Mesenchymal stem cell (in vitro differentiated cells and primary cell): ENCODE data around the gene TMSB15C. TPM values are rescaled to one million over a fixed set of nuclear protein-coding genes. Genes with fewer than 3 reads are reported as not detected.
"Not testable (repeated sequence)": the region's sequence is repeated elsewhere in the genome, so short reads cannot be mapped to it uniquely, and the experiment has no call there.

Experiments
- DNase-seq: peaks from one replicate; pipeline ENCODE4 v3.0.0-alpha.2; 2013
- H2AFZ ChIP-seq: one replicate; pipeline ENCODE4 v1.6.1; 2013; ENCODE audit warnings: low read depth, mild to moderate bottlenecking, control low read depth, inconsistent platforms, low read length, moderate library complexity
- H2AK5ac ChIP-seq: 2 replicates; pipeline ENCODE4 v1.6.1; 2013; ENCODE audit warnings: low read length, moderate library complexity, mild to moderate bottlenecking, inconsistent platforms; ENCODE audit not compliant: severe bottlenecking
- H2BK120ac ChIP-seq: one replicate; pipeline ENCODE4 v1.6.1; 2013; ENCODE audit warnings: low read depth, mild to moderate bottlenecking, inconsistent platforms, low read length, moderate library complexity
- H2BK12ac ChIP-seq, 2 experiments: one replicate each; pipeline ENCODE4 v1.6.1; 2013; ENCODE audit warnings: inconsistent platforms in 2 of 2, low read length in 2 of 2, mild to moderate bottlenecking in 2 of 2, moderate library complexity in 2 of 2, control low read depth in 1 of 2
- H2BK15ac ChIP-seq: one replicate; pipeline ENCODE4 v1.6.1; 2013; ENCODE audit warnings: mild to moderate bottlenecking, low read depth, inconsistent platforms; ENCODE audit not compliant: poor library complexity, severe bottlenecking
- H2BK5ac ChIP-seq: 2 replicates; pipeline ENCODE4 v1.6.1; 2013; ENCODE audit warnings: low read depth, mild to moderate bottlenecking, low read length, control low read depth, inconsistent platforms; ENCODE audit not compliant: poor library complexity, severe bottlenecking
- H3K14ac ChIP-seq, 2 experiments: one replicate each; pipeline ENCODE4 v1.6.1; 2013; ENCODE audit warnings: inconsistent platforms in 2 of 2, low read length in 2 of 2, control low read depth in 1 of 2, mild to moderate bottlenecking in 1 of 2, moderate library complexity in 1 of 2
- H3K18ac ChIP-seq, 2 experiments: one replicate each; pipeline ENCODE4 v1.6.1; 2013; ENCODE audit warnings: inconsistent platforms in 2 of 2, low read length in 2 of 2, control low read depth in 1 of 2, low read depth in 1 of 2, mild to moderate bottlenecking in 1 of 2
- H3K23ac ChIP-seq, 2 experiments: one replicate each; pipeline ENCODE4 v1.6.1; 2013; ENCODE audit warnings: inconsistent platforms in 2 of 2, low read length in 2 of 2, mild to moderate bottlenecking in 2 of 2, moderate library complexity in 2 of 2, control low read depth in 1 of 2
- H3K27ac ChIP-seq: 2 replicates; pipeline ENCODE4 v1.5.1; 2013; ENCODE audit warnings: mild to moderate bottlenecking, moderate library complexity, low read length, control low read depth, inconsistent platforms; ENCODE audit not compliant: poor library complexity, severe bottlenecking
- H3K27me3 ChIP-seq, 2 experiments: 2 replicates each; pipeline versions ENCODE4 v1.6.1 to v1.7.0; 2013; ENCODE audit warnings: low read length in 2 of 2, mild to moderate bottlenecking in 2 of 2, moderate library complexity in 2 of 2, control low read depth in 1 of 2, inconsistent platforms in 1 of 2; ENCODE audit not compliant: control insufficient read depth in 1 of 2, insufficient read depth in 1 of 2
- H3K36me3 ChIP-seq, 2 experiments: 2 replicates each; pipeline versions ENCODE4 v1.6.1 to v1.7.0; 2013; ENCODE audit warnings: low read length in 2 of 2, control low read depth in 1 of 2, inconsistent platforms in 1 of 2, low read depth in 1 of 2, mild to moderate bottlenecking in 1 of 2; ENCODE audit not compliant: insufficient read depth in 2 of 2, control insufficient read depth in 1 of 2
- H3K4ac ChIP-seq, 2 experiments: one replicate each; pipeline ENCODE4 v1.6.1; 2013; ENCODE audit warnings: inconsistent platforms in 2 of 2, low read length in 2 of 2, mild to moderate bottlenecking in 2 of 2, moderate library complexity in 2 of 2, control low read depth in 1 of 2, low read depth in 1 of 2
- H3K4me1 ChIP-seq: 2 replicates; pipeline ENCODE4 v1.6.1; 2013; ENCODE audit warnings: low read depth, low read length, control low read depth; ENCODE audit not compliant: control insufficient read depth, insufficient read depth
- H3K4me2 ChIP-seq: 2 replicates; pipeline ENCODE4 v1.6.1; 2013; ENCODE audit warnings: low read length, mild to moderate bottlenecking, inconsistent platforms; ENCODE audit not compliant: poor library complexity, severe bottlenecking
- H3K4me3 ChIP-seq, 2 experiments: 2 replicates each; pipeline versions ENCODE4 v1.5.1 to v1.7.0; 2013; ENCODE audit warnings: low read length in 2 of 2, mild to moderate bottlenecking in 2 of 2, control low read depth in 1 of 2, low read depth in 1 of 2; ENCODE audit not compliant: insufficient read depth in 1 of 2
- H3K79me1 ChIP-seq: replicated peaks from 2 replicates; pipeline ENCODE4 v1.6.1; 2013; ENCODE audit warnings: mild to moderate bottlenecking, control low read depth, low read length, inconsistent platforms; ENCODE audit not compliant: poor library complexity, severe bottlenecking
- H3K9ac ChIP-seq: 2 replicates; pipeline ENCODE4 v1.7.0; 2013; ENCODE audit warnings: mild to moderate bottlenecking, low read length, moderate library complexity
- H3K9me3 ChIP-seq: 2 replicates; pipeline ENCODE4 v1.7.0; 2013; ENCODE audit warnings: mild to moderate bottlenecking, low read length; ENCODE audit not compliant: control insufficient read depth
- H4K8ac ChIP-seq: one replicate; pipeline ENCODE4 v1.6.1; 2013; ENCODE audit warnings: inconsistent platforms, mild to moderate bottlenecking, low read length, moderate library complexity
- H4K91ac ChIP-seq: one replicate; pipeline ENCODE4 v1.6.1; 2013; ENCODE audit warnings: mild to moderate bottlenecking, low read length, inconsistent platforms
- WGBS: methylation state at CpG from one replicate; pipeline ENCODE4 v1.1.7; 2013; ENCODE audit warnings: mixed read lengths; 5-methylcytosine and 5-hydroxymethylcytosine counted together
- polyA plus RNA-seq, 2 experiments: library from polyadenylated mRNA; stranded (reverse); fragments of 200-250 nt; gene quantifications; one replicate each; pipeline ENCODE4 v1.2.3, GENCODE V29; 2013

Gene TMSB15C
- 2.3 TPM for polyA plus RNA-seq (2013, experiment 1 of 2)
- 2.1 TPM for polyA plus RNA-seq (2013, experiment 2 of 2)

DNA sequence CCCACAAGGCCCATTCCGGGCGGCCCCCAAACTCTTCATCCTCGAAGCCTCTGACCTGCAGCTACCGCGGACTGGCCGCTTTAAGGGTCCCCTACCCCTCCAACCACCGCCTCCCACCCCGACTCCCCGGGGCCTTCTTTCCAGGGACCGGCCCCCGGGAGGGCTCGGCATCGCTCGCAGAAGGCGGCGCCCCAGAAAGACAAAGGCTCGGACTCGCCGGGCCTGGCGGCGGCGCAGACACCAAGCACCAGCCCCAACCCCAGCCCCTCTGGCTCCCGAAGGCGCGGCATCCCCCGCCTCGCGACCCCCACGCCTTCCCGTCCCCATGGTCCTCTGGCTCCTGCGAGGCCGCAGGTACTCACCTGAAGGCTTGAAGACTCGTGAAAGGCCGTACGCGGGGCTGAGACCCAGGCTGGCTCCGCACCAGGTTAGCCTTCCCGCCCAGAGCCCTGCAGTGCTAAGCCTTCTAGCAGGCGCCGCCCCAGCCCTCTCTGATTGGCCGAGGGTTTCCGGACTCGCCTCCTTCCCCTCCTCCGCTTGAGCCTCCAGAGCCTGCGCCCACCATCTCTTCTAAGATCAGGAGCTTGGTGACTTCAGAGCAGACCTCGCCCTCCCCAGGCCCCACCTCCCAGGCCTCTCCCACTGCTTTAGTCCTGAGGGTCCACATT, at the start of gene TMSB15C:
TSS of gene TMSB15C (minus strand) at position 459 of the 668 bp plus-strand sequence.
- not testable (repeated sequence) for H2BK12ac ChIP-seq, H2BK120ac ChIP-seq, H3K27me3 ChIP-seq, H4K91ac ChIP-seq, H3K4me3 ChIP-seq, H3K18ac ChIP-seq, H2BK15ac ChIP-seq, H3K79me1 ChIP-seq, H3K27ac ChIP-seq, H2AFZ ChIP-seq, H3K23ac ChIP-seq, H3K9ac ChIP-seq, H3K9me3 ChIP-seq, H2BK5ac ChIP-seq, DNase-seq, H3K4me1 ChIP-seq, H3K4me2 ChIP-seq, H4K8ac ChIP-seq, H3K14ac ChIP-seq, H2AK5ac ChIP-seq, H3K4ac ChIP-seq, H3K36me3 ChIP-seq
- no CpG with 5 or more reads among the region's 46 CpGs for WGBS

DNA sequence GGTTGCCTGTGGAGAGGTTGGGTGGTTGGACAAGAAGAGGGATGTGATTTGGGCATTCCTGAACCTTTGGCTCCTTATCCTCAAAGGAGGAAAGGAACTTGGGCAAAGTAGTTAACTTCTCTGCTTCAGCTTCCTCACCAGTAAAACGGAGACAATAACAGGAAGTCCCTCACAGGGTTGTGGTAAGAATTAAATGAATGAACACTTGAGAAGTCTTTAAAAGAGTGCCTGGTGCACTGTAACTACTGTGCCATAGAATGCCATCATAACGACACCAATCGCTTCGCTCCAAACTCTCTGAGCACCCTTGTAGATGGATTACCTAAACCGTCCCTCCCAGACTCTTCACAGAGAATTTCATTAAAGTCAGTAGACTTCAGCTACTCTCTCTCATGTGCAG, 46.8 kb upstream of the TMSB15C start:
- DNase-seq = no peak
- H3K9me3 ChIP-seq = no peaks in the 10 kb centered on the region
- H2BK15ac ChIP-seq = no peak overlapping the region
- no peak overlapping the region for H4K91ac ChIP-seq
- no peak overlapping the region for H4K8ac ChIP-seq
- no peak overlapping the region for H3K4ac ChIP-seq
- no peaks in the 10 kb centered on the region for H3K4me1 ChIP-seq
- H3K4me3 ChIP-seq = no peak overlapping the region
- H3K9ac ChIP-seq = no peak overlapping the region
- no peak overlapping the region for H2BK120ac ChIP-seq
- no peak overlapping the region for H3K4me2 ChIP-seq
- no peaks in the 10 kb centered on the region for H3K79me1 ChIP-seq
- H2BK12ac ChIP-seq = no peak overlapping the region
- peaks cover 0 to 14% of the 10 kb centered on the region in 2 experiments for H3K27me3 ChIP-seq
- no peak overlapping the region for H3K27ac ChIP-seq
- no peak overlapping the region for H2BK5ac ChIP-seq
- 97% methylated on average over 4 of the region's 5 CpGs for WGBS
- no peak overlapping the region for H2AK5ac ChIP-seq
- H3K14ac ChIP-seq = no peak overlapping the region
- no peak overlapping the region for H2AFZ ChIP-seq
- no peaks in the 10 kb centered on the region for H3K36me3 ChIP-seq
- no peak overlapping the region for H3K18ac ChIP-seq
- H3K23ac ChIP-seq = no peak overlapping the region

GRCh38 chrX:104118765-104119164, 42.7 kb upstream of the TMSB15C start:
- Histone ChIP-seq H2AFZ (no peak overlapping the region), H4K8ac (no peak overlapping the region), H3K18ac (no peak overlapping the region), H2BK5ac (no peak overlapping the region), H3K14ac (no peak overlapping the region), H3K4ac (no peak overlapping the region), H4K91ac (no peak overlapping the region), H3K4me1 (peaks cover 2% of the 10 kb centered on the region), H2BK120ac (no peak overlapping the region), H2BK15ac (no peak overlapping the region), H3K27me3 (peaks cover 0 to 37% of the 10 kb centered on the region in 2 experiments), H3K9ac (no peak overlapping the region), H3K4me3 (no peak overlapping the region), H3K9me3 (no peaks in the 10 kb centered on the region), H3K27ac (no peak overlapping the region), H3K23ac (no peak overlapping the region), H2AK5ac (no peak overlapping the region), H3K79me1 (peaks cover 3% of the 10 kb centered on the region), H3K36me3 (no peaks in the 10 kb centered on the region), H3K4me2 (no peak overlapping the region), H2BK12ac (no peak overlapping the region)
- DNase-seq = no peak
- 100% methylated on average over 1 of the region's 1 CpG for WGBS

GRCh38 chrX:104117759-104118158, 41.7 kb upstream of the TMSB15C start:
- no peak overlapping the region for H2BK120ac ChIP-seq
- no peak overlapping the region for H3K18ac ChIP-seq
- no peak overlapping the region for H3K27ac ChIP-seq
- no peak overlapping the region for H4K91ac ChIP-seq
- no peak for DNase-seq
- H3K79me1 ChIP-seq = peaks cover 3% of the 10 kb centered on the region
- no peak overlapping the region for H2AK5ac ChIP-seq
- no peak overlapping the region for H3K14ac ChIP-seq
- no peak overlapping the region for H2AFZ ChIP-seq
- no peaks in the 10 kb centered on the region for H3K36me3 ChIP-seq
- H2BK5ac ChIP-seq = no peak overlapping the region
- peaks cover 0 to 38% of the 10 kb centered on the region in 2 experiments for H3K27me3 ChIP-seq
- H4K8ac ChIP-seq = no peak overlapping the region
- H3K4me3 ChIP-seq = no peak overlapping the region
- no peak overlapping the region for H3K4me2 ChIP-seq
- H3K4ac ChIP-seq = no peak overlapping the region
- no peak overlapping the region for H2BK12ac ChIP-seq
- H3K4me1 ChIP-seq = peaks cover 2% of the 10 kb centered on the region
- H3K9ac ChIP-seq = no peak overlapping the region
- no peak overlapping the region for H3K23ac ChIP-seq
- no peaks in the 10 kb centered on the region for H3K9me3 ChIP-seq
- no peak overlapping the region for H2BK15ac ChIP-seq
